ENCODE data around the gene HLCS. TPM values are rescaled to one million over a fixed set of nuclear protein-coding genes. Genes with fewer than 3 reads are reported as not detected.

HLCS gene
- total and polyA plus RNA-seq, 2 of the 8 experiments (the other 6 are each of a cell fraction or from before 2014, with no cell fraction given) = 4.7 to 12.2 TPM

- TF ChIP-seq E2F6 (IDR thresholded peaks at IDR 0.05) = no peak
- no peak for TF ChIP-seq NRF1 (IDR thresholded peaks at IDR 0.05; ENCODE audit: low read depth, low read length)
- TF ChIP-seq EP300 (IDR thresholded peaks at IDR 0.05; ENCODE audit: borderline replicate concordance in 1 of 2, low read depth in 2 of 2, low read length in 2 of 2) = no peak
Measured at GRCh38 chr21:36882776-36883175, 83.7 kb downstream of the HLCS start (continued).

All from H1 (cell line).